Aorta (tissue), 5 donors: ENCODE results near the gene NPHP4. TPM values are rescaled to one million over a fixed set of nuclear protein-coding genes. Genes with fewer than 3 reads are reported as not detected.

ENCODE experiments used
- ATAC-seq: fragments of 200-7000 bp; cut with Tn5 transposase; one replicate; pipeline ENCODE4 v1.9.1; 2022; ENCODE audit warnings: moderate library complexity; ENCODE audit not compliant: low FRiP score
- DNase-seq, 2 donors: peaks; one replicate each; pipeline ENCODE4 v3.0.0-alpha.2; 2020
- H3K27ac ChIP-seq, 2 donors: one replicate each; pipeline ENCODE4 v1.5.1; 2013; ENCODE audit warnings: low read length in 2 of 2, mild to moderate bottlenecking in 2 of 2, moderate library complexity in 2 of 2, control low read depth in 1 of 2, inconsistent platforms in 1 of 2, low read depth in 1 of 2
- H3K27me3 ChIP-seq, 2 donors: one replicate each; pipeline ENCODE4 v1.6.1; 2013; ENCODE audit warnings: control low read depth in 1 of 2, low read length in 1 of 2, mild to moderate bottlenecking in 1 of 2, moderate library complexity in 1 of 2; ENCODE audit not compliant: insufficient read depth in 2 of 2, control insufficient read depth in 1 of 2
- H3K36me3 ChIP-seq, 2 donors: one replicate each; pipeline ENCODE4 v1.6.1; 2013; ENCODE audit warnings: control low read depth in 1 of 2, low read length in 1 of 2, mild to moderate bottlenecking in 1 of 2; ENCODE audit not compliant: insufficient read depth in 2 of 2, control insufficient read depth in 1 of 2
- H3K4me1 ChIP-seq, 2 donors: one replicate each; pipeline ENCODE4 v1.6.1; 2013; ENCODE audit warnings: low read length in 2 of 2, control low read depth in 1 of 2, mild to moderate bottlenecking in 1 of 2, moderate library complexity in 1 of 2; ENCODE audit not compliant: insufficient read depth in 2 of 2, control insufficient read depth in 1 of 2
- H3K4me3 ChIP-seq, 2 donors: one replicate each; pipeline ENCODE4 v1.5.1; 2013; ENCODE audit warnings: low read length in 2 of 2, control low read depth in 1 of 2, mild to moderate bottlenecking in 1 of 2
- H3K9me3 ChIP-seq: one replicate; pipeline ENCODE4 v1.6.1; 2013; ENCODE audit warnings: mild to moderate bottlenecking, low read length; ENCODE audit not compliant: control insufficient read depth
- WGBS, 2 donors: extraction: QIAGEN DNeasy Blood & Tissue Kit; methylation state at CpG; one replicate each; pipeline ENCODE4 v1.1.7; 2013; 5-methylcytosine and 5-hydroxymethylcytosine counted together
- intact Hi-C, 2 donors: fragments of 100-400 bp; cut with DNase I; formaldehyde crosslinking; loops; one replicate each; pipeline versions ENCODE4 v1.14.2 to v1.15.0; 2022
- polyA plus RNA-seq, 2 donors: library from polyadenylated mRNA; stranded (reverse); fragments of 200-250 nt; gene quantifications; one replicate each; pipeline ENCODE4 v1.2.3, GENCODE V29; 2013
- total RNA-seq, 2 donors: library from RNA; stranded (reverse); fragmentation: NEBNext Ultra II Directional; extraction: Animal tissue kit (Norgen Biotek cat#: 25700); gene quantifications; one replicate each; pipeline ENCODE4 v1.2.1, GENCODE V29; 2021
- donor health status: healthy with polysubstance abuse.
- donor health status: Bipolar disorder and iron deficiency.
- donor health status: DM: no; HTN: no; CAD: no.
- donor health status: DM: no; HTN: no; CAD: no.
- donor health status: DM: yes; HTN: yes; CAD: no.

The NPHP4 gene
- total and polyA plus RNA-seq, 4 donors = 2.4 to 15.1 (median 6.3) TPM

GRCh38 chr1:5878971-5879370 lies 113.3 kb downstream of the NPHP4 start:
- H3K27ac ChIP-seq = no peak overlapping the region
- ATAC-seq (no peak), DNase-seq (no peak)
- no peaks in the 10 kb centered on the region for H3K4me1 ChIP-seq
- WGBS, 2 donors = 80 to 82% methylated on average over 4 of the region's 4 CpGs
- peaks cover 3% of the 10 kb centered on the region for H3K9me3 ChIP-seq
- intact Hi-C loops = no loop called here
- no peaks in the 10 kb centered on the region for H3K27me3 ChIP-seq
- peaks cover 0 to 5% of the 10 kb centered on the region in 2 donors for H3K36me3 ChIP-seq
- no peak overlapping the region for H3K4me3 ChIP-seq

GRCh38 chr1:5877683-5878530 lies 114.3 kb downstream of the NPHP4 start:
- ATAC-seq (no peak), DNase-seq (no peak)
- intact Hi-C loops = no loop called here
- H3K36me3 ChIP-seq = peaks cover 0 to 5% of the 10 kb centered on the region in 2 donors
- no peak overlapping the region for H3K4me3 ChIP-seq
- peaks cover 3% of the 10 kb centered on the region for H3K9me3 ChIP-seq
- no peaks in the 10 kb centered on the region for H3K27me3 ChIP-seq
- WGBS, 2 donors = 96 to 97% methylated on average over 20 of the region's 20 CpGs
- no peak overlapping the region for H3K27ac ChIP-seq
- H3K4me1 ChIP-seq = no peaks in the 10 kb centered on the region

GRCh38 chr1:5877001-5877400 lies 115.2 kb downstream of the NPHP4 start:
- Histone ChIP-seq H3K27ac (no peak overlapping the region), H3K36me3 (peaks cover 0 to 5% of the 10 kb centered on the region in 2 donors), H3K27me3 (no peaks in the 10 kb centered on the region), H3K9me3 (peaks cover 3% of the 10 kb centered on the region), H3K4me1 (no peaks in the 10 kb centered on the region), H3K4me3 (no peak overlapping the region)
- ATAC-seq (no peak), DNase-seq (no peak)
- WGBS, 2 donors = 86 to 88% methylated on average over 21 to 22 of the region's 22 CpGs
- intact Hi-C loops = no loop called here

GRCh38 chr1:5876094-5876650 lies 116.1 kb downstream of the NPHP4 start:
- Histone ChIP-seq H3K4me1 (no peaks in the 10 kb centered on the region), H3K36me3 (peaks cover 0 to 5% of the 10 kb centered on the region in 2 donors), H3K27ac (no peak overlapping the region), H3K9me3 (peaks cover 3% of the 10 kb centered on the region), H3K4me3 (no peak overlapping the region), H3K27me3 (no peaks in the 10 kb centered on the region)
- 94 to 95% methylated on average over 6 to 7 of the region's 7 CpGs for WGBS, 2 donors
- intact Hi-C loops = no loop called here
- ATAC-seq (no peak), DNase-seq (no peak)

- intact Hi-C loops = no loop called here
- WGBS, 2 donors = 95% methylated on average over 15 of the region's 15 CpGs
- Histone ChIP-seq H3K36me3 (peaks cover 0 to 5% of the 10 kb centered on the region in 2 donors), H3K9me3 (peaks cover 3% of the 10 kb centered on the region), H3K27ac (no peak overlapping the region), H3K4me3 (no peak overlapping the region), H3K27me3 (no peaks in the 10 kb centered on the region), H3K4me1 (no peaks in the 10 kb centered on the region)
- ATAC-seq (no peak), DNase-seq (no peak)
Observed at GRCh38 chr1:5875345-5875910, 116.8 kb downstream of the NPHP4 start.

GRCh38 chr1:5874416-5875110 lies 117.7 kb downstream of the NPHP4 start:
- H3K4me3 ChIP-seq = no peak overlapping the region
- no peak for ATAC-seq
- H3K9me3 ChIP-seq = peaks cover 2% of the 10 kb centered on the region
- no peaks in the 10 kb centered on the region for H3K27me3 ChIP-seq
- intact Hi-C loops = no loop called here
- peaks cover 0 to 2% of the 10 kb centered on the region in 2 donors for H3K36me3 ChIP-seq
- no peak overlapping the region for H3K27ac ChIP-seq
- 96 to 97% methylated on average over 36 to 41 of the region's 41 CpGs for WGBS, 2 donors
- H3K4me1 ChIP-seq = no peaks in the 10 kb centered on the region
- no peak for DNase-seq

- no peak for ATAC-seq
- intact Hi-C loops = no loop called here
- DNase-seq = no peak
- WGBS, 2 donors = 94 to 95% methylated on average over 7 of the region's 7 CpGs
- Histone ChIP-seq H3K4me3 (no peak overlapping the region), H3K27me3 (no peaks in the 10 kb centered on the region), H3K27ac (no peak overlapping the region), H3K9me3 (no peaks in the 10 kb centered on the region), H3K36me3 (peaks cover 0 to 2% of the 10 kb centered on the region in 2 donors), H3K4me1 (no peaks in the 10 kb centered on the region)
Observed at GRCh38 chr1:5873556-5873955, 118.7 kb downstream of the NPHP4 start.

- Histone ChIP-seq H3K27ac (no peak overlapping the region), H3K36me3 (peaks cover 0 to 2% of the 10 kb centered on the region in 2 donors)
Observed at GRCh38 chr1:5872886-5873285, 119.3 kb downstream of the NPHP4 start.

More at GRCh38 chr1:5872886-5873285, 119.3 kb downstream of the NPHP4 start:
- no peak overlapping the region for H3K4me3 ChIP-seq
- DNase-seq = no peak
- no peaks in the 10 kb centered on the region for H3K4me1 ChIP-seq
- H3K27me3 ChIP-seq = no peaks in the 10 kb centered on the region
- no peak for ATAC-seq
- H3K9me3 ChIP-seq = no peaks in the 10 kb centered on the region
- WGBS, 2 donors = 96% methylated on average over 16 of the region's 16 CpGs
- intact Hi-C loops = no loop called here
